MM.1S (cell line): ENCODE data around the gene ANKRD12.

Source experiments
- DNase-seq: peaks from one replicate; pipeline ENCODE4 v3.0.0-alpha.2; 2015
- H2AFZ ChIP-seq: fragments of 300-600 bp; sonication (generic); 2 replicates; pipeline ENCODE4 v1.6.0; 2016; ENCODE audit warnings: antibody characterized with exemption, low read length
- H3F3A ChIP-seq: fragments of 300-600 bp; sonication (generic); 2 replicates; pipeline ENCODE4 v1.6.1; 2016; ENCODE audit warnings: mild to moderate bottlenecking, antibody characterized with exemption, low read length, moderate library complexity, mixed read lengths; ENCODE audit not compliant: insufficient read depth
- H3K27ac ChIP-seq: fragments of 300-600 bp; sonication (generic); 2 replicates; pipeline ENCODE4 v1.5.1; 2016; ENCODE audit warnings: mild to moderate bottlenecking, low read length
- H3K27me3 ChIP-seq: fragments of 300-600 bp; sonication (generic); replicated peaks from 2 replicates; pipeline ENCODE4 v1.6.0; 2016; ENCODE audit warnings: low read length; ENCODE audit not compliant: insufficient read depth
- H3K36me3 ChIP-seq: fragments of 300-600 bp; sonication (generic); replicated peaks from 2 replicates; pipeline ENCODE4 v1.6.1; 2016; ENCODE audit warnings: mild to moderate bottlenecking, low read length, mixed read lengths; ENCODE audit not compliant: insufficient read depth
- H3K4me1 ChIP-seq: fragments of 300-600 bp; sonication (generic); 2 replicates; pipeline ENCODE4 v1.6.1; 2016; ENCODE audit warnings: low read length, mixed read lengths
- H3K4me2 ChIP-seq: fragments of 300-600 bp; sonication (generic); 2 replicates; pipeline ENCODE4 v1.6.0; 2016; ENCODE audit warnings: low read depth, low read length
- H3K4me3 ChIP-seq: fragments of 300-600 bp; sonication (generic); 2 replicates; pipeline ENCODE4 v1.5.1; 2016; ENCODE audit warnings: low read length, mixed read lengths
- H3K79me2 ChIP-seq: fragments of 300-600 bp; sonication (generic); 2 replicates; pipeline ENCODE4 v1.6.1; 2016; ENCODE audit warnings: mixed run types, low read length, mixed read lengths
- H3K9ac ChIP-seq: fragments of 300-600 bp; sonication (generic); 2 replicates; pipeline ENCODE4 v1.6.1; 2016; ENCODE audit warnings: low read length, mixed read lengths
- H3K9me2 ChIP-seq: fragments of 300-600 bp; sonication (generic); replicated peaks from 2 replicates; pipeline ENCODE4 v1.6.1; 2016; ENCODE audit warnings: mild to moderate bottlenecking, low read length, mixed read lengths; ENCODE audit not compliant: insufficient read depth
- H3K9me3 ChIP-seq: fragments of 300-600 bp; sonication (generic); replicated peaks from 2 replicates; pipeline ENCODE4 v1.6.1; 2016; ENCODE audit warnings: mild to moderate bottlenecking, low read length, mixed read lengths; ENCODE audit not compliant: insufficient read depth
- H4K20me1 ChIP-seq: fragments of 300-600 bp; sonication (generic); 2 replicates; pipeline ENCODE4 v1.6.1; 2016; ENCODE audit warnings: mild to moderate bottlenecking, low read length, moderate library complexity, mixed read lengths; ENCODE audit not compliant: insufficient read depth
- EZH2 ChIP-seq: fragments of 300-600 bp; sonication (generic); optimal IDR thresholded peaks from 2 replicates; pipeline ENCODE3; 2017; ENCODE audit warnings: low read depth, mild to moderate bottlenecking, antibody characterized with exemption, low read length, mixed read lengths
- EZH2phosphoT487 ChIP-seq: fragments of 300-600 bp; sonication (generic); IDR thresholded peaks from 2 replicates; pipeline ENCODE4 v1.6.1; 2018; ENCODE audit warnings: antibody characterized with exemption, low read length
- TF ChIP-seq, protein P1 (sequence below): fragments of 300-600 bp; sonication (generic); IDR thresholded peaks from 2 replicates; pipeline ENCODE4 v1.5.1; 2016; ENCODE audit warnings: antibody characterized with exemption, low read length, mixed read lengths

Gene ANKRD12

DNA sequence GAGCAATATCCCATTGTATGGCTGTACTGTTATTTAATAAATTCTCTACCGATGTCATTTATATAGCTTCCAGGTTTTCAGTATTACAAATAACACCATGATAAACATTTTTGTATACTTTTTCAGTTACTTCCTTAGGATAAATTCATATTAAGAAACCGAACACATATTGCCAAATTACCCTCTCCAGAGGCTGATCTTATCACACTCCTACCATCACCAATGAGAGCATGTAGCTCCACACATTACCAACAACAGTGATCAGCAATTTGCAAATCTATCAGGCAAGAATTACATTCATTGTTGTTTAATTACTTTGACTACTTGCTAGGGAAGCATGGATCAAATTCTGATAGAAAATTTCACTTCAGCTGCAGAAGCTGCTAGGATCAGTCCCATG lies 39.9 kb upstream of the ANKRD12 start:
- Histone ChIP-seq H3K27ac (no peak overlapping the region), H4K20me1 (no peaks in the 10 kb centered on the region), H3F3A (peaks cover 12% of the 10 kb centered on the region), H3K79me2 (peaks cover 5% of the 10 kb centered on the region), H3K4me2 (no peak overlapping the region), H3K36me3 (no peaks in the 10 kb centered on the region), H3K4me1 (peaks cover 21% of the 10 kb centered on the region), H3K9ac (no peak overlapping the region), H3K9me2 (no peaks in the 10 kb centered on the region), H3K4me3 (no peak overlapping the region), H2AFZ (no peak overlapping the region), H3K9me3 (no peaks in the 10 kb centered on the region), H3K27me3 (no peaks in the 10 kb centered on the region)
- DNase-seq = no peak
- TF ChIP-seq, protein P1, sequence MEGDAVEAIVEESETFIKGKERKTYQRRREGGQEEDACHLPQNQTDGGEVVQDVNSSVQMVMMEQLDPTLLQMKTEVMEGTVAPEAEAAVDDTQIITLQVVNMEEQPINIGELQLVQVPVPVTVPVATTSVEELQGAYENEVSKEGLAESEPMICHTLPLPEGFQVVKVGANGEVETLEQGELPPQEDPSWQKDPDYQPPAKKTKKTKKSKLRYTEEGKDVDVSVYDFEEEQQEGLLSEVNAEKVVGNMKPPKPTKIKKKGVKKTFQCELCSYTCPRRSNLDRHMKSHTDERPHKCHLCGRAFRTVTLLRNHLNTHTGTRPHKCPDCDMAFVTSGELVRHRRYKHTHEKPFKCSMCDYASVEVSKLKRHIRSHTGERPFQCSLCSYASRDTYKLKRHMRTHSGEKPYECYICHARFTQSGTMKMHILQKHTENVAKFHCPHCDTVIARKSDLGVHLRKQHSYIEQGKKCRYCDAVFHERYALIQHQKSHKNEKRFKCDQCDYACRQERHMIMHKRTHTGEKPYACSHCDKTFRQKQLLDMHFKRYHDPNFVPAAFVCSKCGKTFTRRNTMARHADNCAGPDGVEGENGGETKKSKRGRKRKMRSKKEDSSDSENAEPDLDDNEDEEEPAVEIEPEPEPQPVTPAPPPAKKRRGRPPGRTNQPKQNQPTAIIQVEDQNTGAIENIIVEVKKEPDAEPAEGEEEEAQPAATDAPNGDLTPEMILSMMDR = no peak
- no peak for TF ChIP-seq EZH2phosphoT487
- TF ChIP-seq EZH2 = no peak

GRCh38 chr18:9097349-9097748 lies 39.2 kb upstream of the ANKRD12 start:
- Histone ChIP-seq H2AFZ (no peak overlapping the region), H3K36me3 (no peaks in the 10 kb centered on the region), H3K4me2 (no peak overlapping the region), H3K4me3 (no peak overlapping the region), H3K27ac (no peak overlapping the region), H3K4me1 (peaks cover 22% of the 10 kb centered on the region), H3K27me3 (no peaks in the 10 kb centered on the region), H4K20me1 (no peaks in the 10 kb centered on the region), H3K9me2 (no peaks in the 10 kb centered on the region), H3K79me2 (peaks cover 12% of the 10 kb centered on the region), H3F3A (peaks cover 12% of the 10 kb centered on the region), H3K9me3 (no peaks in the 10 kb centered on the region), H3K9ac (no peak overlapping the region)
- no peak for DNase-seq
- TF ChIP-seq, protein P1 = no peak
- TF ChIP-seq EZH2phosphoT487 (no peak), EZH2 (no peak)

GRCh38 chr18:9100796-9101195 lies 35.8 kb upstream of the ANKRD12 start:
- H3K9me3 ChIP-seq = no peaks in the 10 kb centered on the region
- H3K36me3 ChIP-seq = 0 out of 2 replicates have a peak, but pooled peaks cover 8% of the 10 kb centered on the region
- H3K9ac ChIP-seq = no peak overlapping the region
- H3F3A ChIP-seq = peaks cover 36% of the 10 kb centered on the region
- no peaks in the 10 kb centered on the region for H3K9me2 ChIP-seq
- H3K27me3 ChIP-seq = no peaks in the 10 kb centered on the region
- TF ChIP-seq, protein P1 = no peak
- TF ChIP-seq EZH2phosphoT487 = no peak
- H3K4me3 ChIP-seq = no peak overlapping the region
- H3K4me1 ChIP-seq = peaks cover 7% of the 10 kb centered on the region; the same call in 1 of the 2 replicates
- peaks cover 45% of the 10 kb centered on the region for H3K79me2 ChIP-seq
- H2AFZ ChIP-seq = no peak overlapping the region
- H3K27ac ChIP-seq = no peak overlapping the region
- no peaks in the 10 kb centered on the region for H4K20me1 ChIP-seq
- no peak overlapping the region for H3K4me2 ChIP-seq
- no peak for DNase-seq
